Gastrocnemius medialis (tissue), 4 donors: ENCODE measurements around the gene THRAP3.

Experiments
- CTCF ChIP-seq, 5 experiments: fragments of 450-650 bp in 3 of 5; fragments of 200-600 bp in 2 of 5; sonication (generic) in 2 of 5; IDR thresholded peaks in 4 of 5; conservative IDR thresholded peaks in 1 of 5; 1 replicate in 4 of 5; 2 replicates in 1 of 5; pipeline ENCODE4 v1.5.1; 2016 to 2019; ENCODE audit warnings: antibody characterized with exemption in 5 of 5, mild to moderate bottlenecking in 3 of 5, moderate library complexity in 3 of 5
- POLR2A ChIP-seq, 2 donors: fragments of 450-650 bp; IDR thresholded peaks; one replicate each; pipeline ENCODE4 v1.6.1; 2017; ENCODE audit warnings: antibody characterized with exemption in 2 of 2, mild to moderate bottlenecking in 2 of 2, moderate library complexity in 2 of 2

DNA sequence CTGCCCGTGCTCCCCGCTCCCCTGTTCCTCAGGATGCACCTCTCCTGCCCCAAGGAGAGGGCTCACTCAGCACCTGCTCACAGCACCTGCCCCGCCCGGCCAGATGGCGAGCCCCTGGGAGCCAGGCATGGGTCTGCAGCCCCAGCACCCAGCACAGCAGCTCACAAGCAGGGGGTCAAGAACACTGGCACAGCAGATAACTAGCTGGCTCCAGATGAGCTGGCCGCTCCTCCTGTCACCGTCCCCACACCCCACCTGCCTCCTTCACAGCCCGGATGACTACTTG is 120.1 kb downstream of the THRAP3 start:
- TF ChIP-seq POLR2A (IDR thresholded peaks at IDR 0.05) (no peak), CTCF (IDR thresholded peaks at IDR 0.05 in 4 of 5, conservative IDR thresholded peaks at IDR 0.05 in 1 of 5) (no peak)
